Prostate gland (tissue), 2 donors: Measurements from ENCODE around the gene HOXB6.

Source experiments
- CTCF ChIP-seq, 4 experiments: fragments of 200-600 bp in 2 of 4; fragments of 450-650 bp in 2 of 4; sonication (generic) in 2 of 4; IDR thresholded peaks; 1 replicate in 3 of 4; 2 replicates in 1 of 4; pipeline ENCODE4 v1.5.1; 2016 to 2019; ENCODE audit warnings: antibody characterized with exemption in 4 of 4, mild to moderate bottlenecking in 2 of 4, moderate library complexity in 2 of 4
- POLR2AphosphoS5 ChIP-seq: sonication (generic); formaldehyde crosslinking; IDR thresholded peaks from one replicate; pipeline ENCODE4 v1.6.1; 2017; ENCODE audit warnings: antibody characterized with exemption

- TF ChIP-seq POLR2AphosphoS5: no peak
- TF ChIP-seq CTCF (IDR thresholded peaks at IDR 0.05): no peak
These were observed 27.3 kb downstream of the HOXB6 start for GRCh38 chr17:48577330-48577945.
